Anterior cingulate cortex (tissue), 58 donors: ENCODE data around the gene ULK4.
"Not testable (repeated sequence)": the region's sequence is repeated elsewhere in the genome, so short reads cannot be mapped to it uniquely, and the experiment has no call there.

Experiments
- DNase-seq, 58 donors: peaks; one replicate each; lab custom pipeline; 2025; lab: John Stamatoyannopoulos, UW

The ULK4 gene

DNA sequence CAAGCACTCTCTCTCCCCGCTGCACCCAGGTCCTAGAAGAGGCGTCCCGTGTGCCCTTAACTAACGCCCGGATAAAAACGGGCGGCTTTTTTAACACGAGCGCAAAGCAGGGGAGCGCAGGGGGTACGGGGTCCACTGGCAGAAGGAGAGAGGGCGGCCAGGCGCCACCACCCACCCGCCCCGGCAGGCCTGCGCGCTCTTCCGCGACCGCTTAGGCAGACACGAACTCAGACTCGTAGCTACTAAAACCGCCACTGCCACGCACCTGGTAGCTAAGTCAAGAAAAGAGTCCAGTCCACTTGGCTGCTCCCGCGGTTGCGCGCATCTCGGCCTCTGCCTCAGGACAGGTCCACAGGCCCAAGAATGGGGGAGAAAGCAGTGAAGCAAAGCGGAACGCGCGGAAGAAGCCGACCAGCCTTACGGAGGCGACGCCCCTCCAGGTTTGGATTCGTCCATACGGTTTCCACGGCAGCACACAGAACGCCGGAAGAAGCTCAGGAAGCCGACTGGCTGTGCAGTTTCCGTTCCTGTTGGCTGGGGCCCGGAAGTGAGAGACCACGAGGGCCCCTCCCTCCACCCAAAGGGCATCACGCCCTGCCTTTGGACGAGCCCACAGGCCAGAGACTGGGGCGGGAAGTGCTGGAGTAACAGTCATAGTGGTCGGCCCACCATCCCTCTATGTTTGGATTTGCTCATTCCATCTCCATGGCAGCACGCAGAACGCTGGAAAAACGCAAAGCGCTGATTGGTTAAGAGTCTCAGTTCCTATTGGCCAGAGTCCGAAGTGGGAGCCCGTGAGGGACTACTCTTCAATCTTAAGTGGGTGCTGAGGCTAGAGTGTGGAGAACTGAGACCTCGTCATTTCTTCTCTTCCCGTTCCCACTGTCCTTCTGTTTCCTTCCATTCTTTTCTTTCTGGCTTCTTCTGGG, at the start of gene ULK4:
ULK4 (minus strand) TSS at position 353 of the 929 bp plus-strand sequence. CDS start 7,344 bp downstream, outside the sequence.
- peak; percentile 80 to 100 (median 98) for DNase-seq

DNA sequence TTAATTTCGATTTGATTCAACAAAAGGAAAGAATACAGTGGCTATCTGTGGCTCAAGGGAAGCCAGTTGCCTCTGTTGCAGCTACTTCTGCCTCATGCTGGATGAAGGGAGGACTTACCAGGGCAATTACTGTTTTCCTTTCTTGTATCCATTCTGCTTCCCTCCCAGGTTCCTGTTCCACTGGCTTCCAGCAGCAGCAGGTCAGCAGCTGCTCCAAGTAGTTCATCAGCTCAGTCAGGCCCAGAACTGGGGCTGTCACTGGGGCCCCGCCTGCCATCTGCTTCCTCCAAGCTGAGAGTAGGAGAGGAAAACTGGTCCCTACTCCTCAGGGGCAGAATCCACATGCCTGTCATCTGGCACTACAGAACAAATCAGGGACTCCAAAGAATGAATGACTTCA, 48.6 kb upstream of the ULK4 start:
- DNase-seq: no peak

DNA sequence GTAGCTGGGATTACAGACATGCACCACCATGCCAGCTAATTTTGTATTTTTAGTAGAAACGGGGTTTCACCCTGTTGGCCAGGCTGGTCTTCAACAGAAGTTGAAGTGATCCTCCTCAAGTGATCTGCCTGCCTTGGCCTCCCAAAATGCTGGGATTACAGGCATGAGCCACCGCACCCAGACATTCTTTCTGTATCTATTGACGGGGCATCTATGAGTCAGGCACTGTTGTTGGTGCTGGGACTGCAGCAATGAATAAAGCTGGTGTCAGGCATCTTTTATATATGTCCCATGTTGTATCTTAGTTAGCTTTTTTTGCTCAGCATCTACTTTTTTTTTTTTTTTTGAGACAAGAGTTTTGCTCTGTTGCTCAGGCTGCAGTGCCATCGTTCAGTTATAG, 47.6 kb upstream of the ULK4 start:
- no peak for DNase-seq

DNA sequence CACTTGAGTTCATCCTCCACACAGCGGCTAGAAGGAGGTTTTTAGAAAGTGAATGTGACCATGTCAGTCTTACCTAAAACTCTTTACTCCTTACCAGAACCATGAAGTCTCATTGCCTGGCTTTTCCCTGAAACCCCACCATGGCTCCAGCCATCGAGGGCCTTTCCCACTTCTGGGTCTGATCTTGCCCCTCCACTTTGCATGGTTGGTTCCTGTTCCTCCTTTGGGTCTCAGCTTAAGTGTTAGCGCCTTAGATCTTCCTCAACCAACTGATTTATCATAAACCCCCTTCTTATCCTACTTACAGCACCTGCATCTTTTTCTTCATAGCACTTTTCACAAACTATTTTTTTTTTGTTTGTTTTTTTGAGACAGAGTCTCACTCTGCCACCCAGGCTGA, 45.9 kb upstream of the ULK4 start:
- no peak for DNase-seq

DNA sequence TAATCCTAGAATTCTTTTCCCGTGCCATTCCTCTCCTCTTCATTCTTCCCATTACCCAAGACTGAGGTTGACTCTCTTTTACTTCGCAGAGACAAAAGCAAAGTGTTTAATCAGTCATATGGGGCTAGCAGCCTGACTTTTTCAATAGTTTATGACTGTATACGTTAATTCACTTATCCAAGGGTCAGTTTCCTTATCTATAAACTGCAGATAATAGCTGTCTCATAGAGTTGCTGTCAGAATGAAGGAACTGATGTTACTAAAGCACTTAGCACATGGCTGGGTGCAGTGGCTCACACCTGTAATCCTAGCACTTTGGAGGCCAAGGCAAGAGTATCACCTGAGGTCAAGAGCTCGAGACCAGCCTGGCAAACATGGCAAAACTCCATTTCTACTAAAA, 43.5 kb upstream of the ULK4 start:
- DNase-seq: no peak

DNA sequence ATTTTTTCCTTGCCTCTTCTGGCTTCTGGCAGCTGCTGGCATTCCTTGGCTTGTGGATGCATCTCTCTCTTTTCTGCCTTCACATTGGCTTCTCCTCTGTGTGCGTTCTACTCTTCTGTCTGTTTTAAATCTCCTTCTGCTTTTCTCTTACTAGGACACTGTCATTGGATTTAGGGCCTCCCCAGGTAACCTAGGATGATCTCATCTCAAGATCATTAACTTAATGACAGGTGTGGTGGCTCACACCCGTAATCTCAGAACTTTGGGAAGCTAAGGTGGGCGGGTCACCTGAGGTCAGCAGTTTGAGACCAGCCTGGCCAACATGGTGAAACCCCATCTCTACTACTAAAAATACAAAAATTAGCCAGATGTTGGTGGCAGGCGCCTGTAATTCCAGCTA, 40.9 kb upstream of the ULK4 start:
- no peak for DNase-seq

DNA sequence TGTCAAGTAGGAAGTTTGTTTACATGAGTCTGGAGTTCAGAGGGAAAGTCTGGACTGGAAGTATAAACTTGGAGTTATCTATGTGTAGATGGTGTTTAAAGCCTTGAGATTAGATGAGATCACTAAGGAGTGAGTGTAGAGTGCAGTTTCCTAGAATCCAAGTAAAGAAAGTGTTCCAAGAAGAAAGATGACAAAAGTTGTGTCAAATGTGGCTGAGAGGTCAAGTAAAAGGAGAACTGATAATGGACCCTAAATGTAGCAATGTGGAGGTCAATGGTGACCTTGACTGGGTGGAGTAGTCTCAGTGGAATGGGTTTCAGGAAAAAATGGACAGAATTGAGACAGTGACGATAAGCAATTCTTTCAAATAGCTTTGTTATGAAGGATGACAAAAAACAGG, 39.9 kb upstream of the ULK4 start:
- no peak for DNase-seq

DNA sequence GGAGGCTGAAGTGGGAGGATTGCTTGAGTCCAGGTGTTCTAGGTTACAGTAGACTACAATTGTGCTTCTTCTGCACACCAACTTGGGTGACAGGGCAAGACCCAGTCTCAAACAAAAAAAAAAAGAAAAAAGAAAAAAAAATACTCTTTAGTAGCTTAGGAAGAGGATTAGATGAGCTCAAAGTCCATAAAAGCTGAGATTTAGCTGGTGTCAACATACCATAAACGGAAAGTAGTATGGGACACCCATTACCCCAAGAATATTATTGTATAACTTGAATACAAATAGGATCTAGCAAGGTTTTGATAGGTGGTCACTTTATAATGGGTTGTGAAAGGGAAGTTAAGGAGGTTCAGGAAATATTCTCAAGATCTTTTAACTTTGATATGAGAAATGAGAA, 38.0 kb upstream of the ULK4 start:
- DNase-seq: no peak

DNA sequence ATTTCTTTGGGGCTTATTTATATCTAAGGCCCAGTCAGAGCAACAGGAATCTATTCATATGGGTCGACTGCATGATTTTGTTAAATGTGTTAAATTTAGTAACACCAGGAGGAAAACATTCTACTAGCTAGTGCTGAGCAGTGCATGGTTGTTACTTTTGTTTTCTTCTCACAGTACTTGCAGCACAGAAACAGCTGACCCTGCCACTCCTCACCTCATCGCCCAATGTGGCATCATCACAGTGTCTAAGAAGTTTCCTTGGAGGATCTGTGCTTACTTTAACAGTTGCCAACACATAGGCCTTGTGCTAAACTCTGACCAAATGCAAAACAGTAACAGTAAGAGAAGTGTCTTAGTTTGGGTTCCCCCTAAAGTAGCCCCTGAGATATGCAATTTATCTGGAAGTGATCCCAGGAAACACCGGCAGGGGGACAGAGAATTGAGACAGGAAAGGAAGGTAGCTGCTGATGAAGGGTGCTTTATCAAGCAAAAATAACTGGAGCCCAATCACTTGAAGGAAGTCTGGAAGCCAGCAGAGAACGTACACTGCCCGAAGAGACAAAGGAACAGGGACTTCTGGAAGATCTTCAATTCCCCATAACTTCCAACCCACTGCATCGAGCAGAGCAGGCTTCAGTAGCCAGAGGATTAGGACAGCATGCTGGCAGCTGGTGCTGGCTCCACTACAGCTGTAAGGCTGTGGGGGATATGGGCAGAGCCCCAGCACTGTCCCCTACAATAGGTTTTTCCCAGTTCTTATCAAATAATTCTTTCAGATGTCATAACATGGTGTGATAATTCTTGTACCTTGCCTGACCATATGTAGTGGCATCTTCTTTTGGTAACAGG, 36.0 kb upstream of the ULK4 start:
- peak in 20 of 58 donors; percentile 3 to 31 (median 10) for DNase-seq

DNA sequence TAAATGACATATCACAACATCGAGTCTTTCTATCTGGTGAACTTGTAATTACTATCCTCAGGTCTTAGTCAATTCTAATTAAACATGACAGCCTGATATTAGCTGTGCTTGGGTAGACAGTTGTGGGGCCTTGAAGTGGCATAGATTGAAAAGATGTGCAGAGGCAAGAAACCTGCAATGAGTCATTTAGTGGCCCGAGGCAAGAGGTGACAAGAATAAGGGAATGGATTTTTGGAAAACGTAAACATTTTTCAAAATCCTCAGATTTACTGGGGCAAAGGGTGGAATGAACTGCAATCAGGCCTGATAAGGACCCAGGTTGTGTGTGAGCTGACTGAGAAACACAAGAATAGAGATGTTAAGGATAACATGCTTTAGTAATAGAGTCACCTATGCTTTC, 29.5 kb upstream of the ULK4 start:
- DNase-seq: no peak

DNA sequence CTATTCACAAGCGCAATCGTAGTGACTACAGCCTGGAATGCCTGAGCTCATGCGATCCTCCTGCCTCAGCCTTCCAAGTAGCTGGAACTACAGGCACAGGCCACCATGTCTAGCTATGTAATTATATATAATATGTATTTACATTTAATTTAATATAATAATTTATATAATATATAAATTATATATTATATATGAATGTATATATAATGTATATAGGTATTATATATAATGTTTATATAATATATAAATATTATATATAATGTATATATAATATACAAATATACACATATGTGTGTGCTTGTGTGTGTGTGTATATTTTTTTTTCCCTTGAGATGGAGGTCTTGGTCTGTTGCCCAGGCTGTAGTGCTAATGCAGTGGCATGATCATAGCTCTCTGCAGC, 27.6 kb upstream of the ULK4 start:
- no peak for DNase-seq

DNA sequence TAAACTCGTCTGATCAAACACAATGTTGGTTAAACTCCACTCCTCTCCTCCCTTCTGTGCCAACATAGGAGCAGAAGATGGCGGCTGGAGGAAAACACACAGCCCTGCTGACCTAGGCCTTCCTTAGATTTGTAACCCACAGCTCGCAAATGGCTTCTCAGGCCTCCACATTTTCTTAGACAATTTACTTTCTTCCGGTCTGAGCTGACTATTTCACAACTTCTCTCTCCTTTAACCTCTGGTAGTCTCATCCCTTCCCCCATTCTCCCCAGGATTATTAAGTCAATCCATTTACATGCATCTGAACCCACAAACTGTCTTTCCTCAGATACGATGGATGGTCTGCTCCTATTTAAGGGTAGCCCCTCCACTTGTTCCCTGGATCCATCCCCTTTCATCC, 25.7 kb upstream of the ULK4 start:
- no peak for DNase-seq

DNA sequence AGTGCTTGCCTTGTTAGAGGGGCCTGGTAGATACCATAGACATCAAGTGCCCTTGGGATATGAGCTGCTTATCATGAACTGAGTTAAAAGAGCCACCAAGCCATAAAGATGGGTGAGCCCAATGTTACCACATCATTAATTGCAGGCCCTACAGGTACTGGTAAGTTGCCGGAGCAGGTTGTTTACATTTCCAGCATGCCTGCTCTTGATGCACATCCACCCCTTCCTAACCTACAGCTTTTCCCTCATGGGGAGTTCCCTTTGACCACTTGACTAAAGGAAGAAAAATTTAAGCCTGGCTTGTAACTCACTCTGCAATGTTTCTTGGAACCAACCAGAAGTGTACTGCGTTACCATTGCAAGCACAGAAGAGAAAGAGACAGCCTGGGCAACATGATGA, 24.7 kb upstream of the ULK4 start:
- DNase-seq: no peak

DNA sequence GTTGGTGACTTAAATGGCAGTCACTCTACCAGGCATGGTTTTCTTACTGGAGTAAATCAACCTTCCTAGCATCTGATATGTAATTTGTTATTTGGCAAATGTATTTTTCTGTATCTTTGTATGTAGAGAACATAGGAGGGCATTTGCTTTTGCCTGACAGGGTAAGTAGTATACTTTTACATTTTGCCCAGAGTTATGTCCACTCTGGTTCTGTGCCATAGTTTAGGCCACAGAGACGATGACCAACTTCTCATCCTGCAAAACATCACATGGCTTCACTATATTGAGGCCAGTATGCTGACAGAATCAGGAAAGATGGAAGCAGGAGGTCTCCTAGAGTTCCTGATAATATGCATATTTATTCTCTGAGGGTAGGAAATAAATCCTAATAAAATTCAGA, 23.1 kb upstream of the ULK4 start:
- no peak for DNase-seq

DNA sequence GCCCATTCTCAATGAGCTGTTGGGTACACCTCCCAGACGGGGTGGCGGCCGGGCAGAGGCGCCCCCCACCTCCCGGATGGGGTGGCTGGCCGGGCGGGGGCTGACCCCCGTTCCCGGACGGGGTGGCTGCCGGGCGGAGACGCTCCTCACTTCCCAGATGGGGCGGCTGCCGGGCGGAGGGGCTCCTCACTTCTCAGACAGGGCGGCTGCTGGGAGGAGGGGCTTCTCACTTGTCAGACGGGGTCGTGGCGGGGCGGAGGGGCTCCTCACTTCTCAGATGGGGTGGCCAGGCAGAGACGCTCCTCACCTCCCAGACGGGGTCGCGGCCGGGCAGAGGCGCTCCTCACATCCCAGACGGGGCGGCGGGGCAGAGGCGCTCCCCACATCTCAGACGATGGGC, 21.2 kb upstream of the ULK4 start:
- not testable (repeated sequence) for DNase-seq

DNA sequence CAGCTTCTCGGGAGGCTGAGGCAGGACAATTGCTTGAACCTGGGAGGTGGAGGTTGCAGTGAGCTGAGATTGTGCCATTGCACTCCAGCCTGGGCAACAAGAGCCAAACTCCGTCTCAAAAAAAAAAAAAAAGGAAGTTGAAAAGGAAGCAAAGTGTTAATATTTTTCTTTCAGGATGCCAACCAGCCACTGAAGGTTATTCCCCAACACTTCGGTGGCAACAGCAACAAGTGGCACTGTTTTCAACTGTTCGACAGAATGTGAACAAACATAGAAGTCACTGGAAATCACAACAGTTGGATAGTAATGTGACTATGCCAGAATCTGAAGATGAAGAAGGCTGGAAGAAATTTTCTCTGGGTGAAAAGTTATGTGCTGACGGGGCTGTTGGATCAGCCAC, 15.5 kb upstream of the ULK4 start:
- DNase-seq: not testable (repeated sequence)

DNA sequence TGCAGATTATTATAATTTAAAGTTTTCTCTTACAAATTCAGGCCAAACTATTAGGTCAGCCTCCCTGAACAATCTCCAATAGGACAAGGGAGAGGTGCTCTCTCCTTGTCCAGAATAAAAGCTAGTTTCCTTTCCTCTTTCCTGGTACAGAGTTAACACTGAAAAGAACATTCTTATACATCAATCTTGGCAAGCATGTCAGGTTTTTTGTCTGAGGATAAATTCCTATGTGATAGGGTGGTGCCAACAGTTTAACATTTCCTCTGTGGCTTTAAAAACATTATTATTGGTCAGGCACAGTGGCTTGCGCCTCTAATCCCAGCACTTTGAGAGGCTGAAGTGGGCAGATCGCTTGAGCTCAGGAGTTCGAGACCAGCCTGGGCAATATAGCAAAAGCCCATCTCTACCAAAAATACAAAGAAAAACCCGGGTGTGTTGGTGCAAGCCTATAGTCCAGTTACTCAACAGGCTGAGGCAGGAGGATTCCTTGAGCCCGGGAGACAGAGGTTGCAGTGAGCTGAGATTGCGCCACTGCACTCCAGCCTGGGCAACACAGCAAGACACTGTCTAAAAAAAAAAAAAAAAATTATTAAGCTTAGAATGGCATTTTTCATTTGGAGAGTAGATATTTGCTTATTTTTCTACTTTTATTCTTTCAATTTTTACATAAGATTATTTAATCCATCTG, 13.7 kb upstream of the ULK4 start:
- DNase-seq: no peak

DNA sequence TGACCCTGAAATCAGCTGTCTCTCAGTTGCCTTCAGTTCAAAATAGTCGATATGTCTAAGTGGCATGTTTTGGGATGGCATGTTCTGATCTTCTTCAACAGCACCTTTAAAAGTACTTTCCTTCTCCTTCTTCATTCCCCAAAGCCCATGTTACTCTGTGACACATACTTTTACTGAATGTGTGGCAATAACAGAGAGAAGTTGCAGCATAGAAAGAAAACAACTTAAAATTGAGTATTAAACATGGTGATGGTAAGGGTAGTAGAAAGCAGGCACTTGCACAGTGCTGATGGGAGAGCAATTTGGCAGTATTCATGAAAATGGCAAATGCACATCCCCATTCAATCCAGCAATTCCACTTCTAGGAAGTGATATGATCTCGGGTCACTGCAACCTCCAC, 12.3 kb upstream of the ULK4 start:
- no peak for DNase-seq

DNA sequence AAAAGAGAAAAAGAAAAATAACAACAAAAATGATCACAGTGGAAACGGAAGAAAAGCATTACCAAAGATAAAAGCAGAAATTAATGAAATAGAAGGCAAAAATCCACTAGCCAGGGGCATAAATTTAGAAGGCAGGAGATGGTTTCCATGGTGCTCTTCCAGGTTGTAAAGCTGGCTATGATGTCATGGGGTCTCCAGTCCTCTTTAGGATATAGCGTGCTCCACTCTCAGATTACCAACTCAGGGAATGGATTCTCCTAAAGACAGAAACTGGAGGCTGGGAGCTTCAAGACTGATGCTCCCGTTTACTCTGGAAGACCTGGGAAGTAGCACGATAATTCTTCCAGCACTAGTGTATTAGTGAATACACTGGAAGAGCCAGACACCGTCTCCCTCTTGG, 10.9 kb upstream of the ULK4 start:
- no peak for DNase-seq

DNA sequence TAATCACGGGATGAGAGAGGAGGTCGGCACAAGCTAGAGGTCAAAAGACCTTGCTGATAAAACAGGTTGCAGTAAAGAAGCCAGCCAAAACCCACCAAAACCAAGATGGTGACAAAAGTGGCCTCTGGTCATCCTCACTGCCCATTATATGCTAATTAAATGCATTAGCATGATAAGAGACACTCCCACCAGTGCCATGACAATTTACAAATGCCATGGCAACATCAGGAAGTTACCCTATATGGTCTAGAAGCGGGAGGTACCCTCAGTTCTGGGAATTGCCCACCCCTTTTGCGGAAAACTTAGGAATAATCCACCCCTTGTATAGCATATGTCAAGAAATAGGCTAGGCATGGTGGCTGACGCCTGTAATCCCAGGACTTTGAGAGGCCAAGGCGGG, 4.3 kb upstream of the ULK4 start:
- no peak for DNase-seq

DNA sequence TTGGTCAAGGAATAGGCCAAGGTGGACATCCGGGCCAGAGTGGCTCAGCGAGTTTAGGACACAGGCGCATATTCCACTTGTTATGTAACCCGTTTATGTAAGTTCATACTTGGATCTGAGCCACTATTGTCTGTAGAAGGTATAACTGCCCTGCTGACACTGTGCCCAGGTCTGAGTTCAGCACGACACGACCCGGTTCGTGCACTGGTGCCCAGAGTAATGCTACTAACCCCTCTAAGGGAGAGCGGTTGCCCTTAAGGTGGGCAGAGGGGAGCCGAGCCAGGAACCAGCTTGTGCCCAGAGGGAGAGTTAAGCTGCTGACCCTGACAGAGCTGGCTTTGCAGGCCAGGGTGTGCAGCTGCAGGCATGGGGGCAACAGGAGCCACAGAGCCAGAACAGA, 1.9 kb upstream of the ULK4 start:
- DNase-seq: no peak
